OCI-LY7 (cell line): ENCODE data around the gene KCNIP4. TPM values are rescaled to one million over a fixed set of nuclear protein-coding genes. Genes with fewer than 3 reads are reported as not detected.
A peak's percentile ranks its signal among the peaks of the same experiment; 100 is the strongest.

Experiments used
- BruUV-seq: library from RNA; stranded (reverse); fragments of 400-500 nt; replicated peaks from 2 replicates; lab custom pipeline; 2021; lab: Mats Ljungman, UMichigan
- CTCF ChIA-PET: fragments of 300-600 bp; sonication (Branson Sonifier 250); formaldehyde crosslinking; loops from one replicate; lab custom pipeline; 2022; ENCODE audit warnings: antibody characterized with exemption; ENCODE audit not compliant: unreplicated experiment; lab: Charles Lee
- POLR2A ChIA-PET: fragments of 300-600 bp; sonication (Branson Sonifier 250); formaldehyde crosslinking; loops from one replicate; lab custom pipeline; 2022; ENCODE audit warnings: antibody characterized with exemption; lab: Charles Lee
- DNase-seq: peaks from one replicate; pipeline ENCODE4 v3.0.0-alpha.2; 2015; ENCODE audit warnings: low spot score
- H2AFZ ChIP-seq: fragments of 200-600 bp; sonication (generic), shearing (Covaris generic); 2 replicates; pipeline ENCODE4 v1.6.1; 2014; ENCODE audit warnings: mild to moderate bottlenecking, antibody characterized with exemption, low read length, moderate library complexity
- H3K27ac ChIP-seq: fragments of 200-600 bp; sonication (generic); 2 replicates; pipeline ENCODE4 v1.5.1; 2014; ENCODE audit warnings: mixed run types, low read depth, mild to moderate bottlenecking, moderate library complexity, low read length, inconsistent platforms; ENCODE audit not compliant: poor library complexity, severe bottlenecking
- H3K36me3 ChIP-seq: fragments of 200-600 bp; sonication (generic); 2 replicates; pipeline ENCODE4 v1.6.1; 2014; ENCODE audit warnings: mild to moderate bottlenecking, antibody characterized with exemption, low read length, moderate library complexity, mixed read lengths; ENCODE audit not compliant: insufficient read depth
- H3K4me1 ChIP-seq: fragments of 200-600 bp; sonication (generic); 2 replicates; pipeline ENCODE4 v1.5.1; 2014; ENCODE audit warnings: mild to moderate bottlenecking, low read length; ENCODE audit not compliant: insufficient read depth, poor library complexity, severe bottlenecking
- H3K4me2 ChIP-seq: fragments of 200-600 bp; sonication (generic); 2 replicates; pipeline ENCODE4 v1.6.1; 2014; ENCODE audit warnings: mild to moderate bottlenecking, low read length
- H3K4me3 ChIP-seq: fragments of 200-600 bp; sonication (generic); 2 replicates; pipeline ENCODE4 v1.5.1; 2014; ENCODE audit warnings: mild to moderate bottlenecking, low read depth, low read length; ENCODE audit not compliant: poor library complexity, severe bottlenecking
- H3K79me2 ChIP-seq: fragments of 200-600 bp; sonication (generic); 2 replicates; pipeline ENCODE4 v1.6.1; 2016; ENCODE audit warnings: low read depth, mild to moderate bottlenecking, low read length, moderate library complexity, mixed read lengths; ENCODE audit not compliant: insufficient read depth
- H3K9me2 ChIP-seq: fragments of 200-600 bp; sonication (generic); 2 replicates; pipeline ENCODE4 v1.6.1; 2016; ENCODE audit warnings: mild to moderate bottlenecking, low read length, mixed read lengths; ENCODE audit not compliant: insufficient read depth
- H3K9me3 ChIP-seq: fragments of 200-600 bp; sonication (generic); 2 replicates; pipeline ENCODE4 v1.6.1; 2014; ENCODE audit warnings: mild to moderate bottlenecking, mixed run types, low read length, mixed read lengths
- H4K20me1 ChIP-seq: fragments of 200-600 bp; sonication (generic); 2 replicates; pipeline ENCODE4 v1.6.1; 2014; ENCODE audit warnings: mild to moderate bottlenecking, antibody characterized with exemption, low read length, moderate library complexity, mixed read lengths; ENCODE audit not compliant: insufficient read depth
- EZH2phosphoT487 ChIP-seq: fragments of 200-600 bp; sonication (generic); IDR thresholded peaks from 2 replicates; pipeline ENCODE4 v1.6.1; 2018; ENCODE audit warnings: low read depth, borderline replicate concordance, mild to moderate bottlenecking, mixed run types, antibody characterized with exemption, low read length, moderate library complexity, mixed read lengths
- intact Hi-C: fragments of 100-400 bp; cut with micrococcal nuclease; formaldehyde crosslinking; loops from one replicate; pipeline ENCODE4 v1.10.0; 2022; ENCODE audit not compliant: unreplicated experiment
- total RNA-seq, 2 experiments: library from RNA; depleted of rRNA in 1 of 2; stranded (reverse); fragments of >200 nt in 1 of 2; shearing (Covaris generic) in 1 of 2; gene quantifications; 2 replicates each; pipeline ENCODE4 v1.2.3, GENCODE V29; 2014 to 2022
- TF ChIP-seq, protein P1 (sequence below): fragments of 200-600 bp; sonication (generic); conservative IDR thresholded peaks from 2 replicates; pipeline ENCODE4 v1.5.1; 2014; ENCODE audit warnings: mild to moderate bottlenecking, antibody characterized with exemption, low read length, moderate library complexity, mixed read lengths

Gene KCNIP4
- total RNA-seq, 2 experiments from 2014 or later, result not detected

DNA sequence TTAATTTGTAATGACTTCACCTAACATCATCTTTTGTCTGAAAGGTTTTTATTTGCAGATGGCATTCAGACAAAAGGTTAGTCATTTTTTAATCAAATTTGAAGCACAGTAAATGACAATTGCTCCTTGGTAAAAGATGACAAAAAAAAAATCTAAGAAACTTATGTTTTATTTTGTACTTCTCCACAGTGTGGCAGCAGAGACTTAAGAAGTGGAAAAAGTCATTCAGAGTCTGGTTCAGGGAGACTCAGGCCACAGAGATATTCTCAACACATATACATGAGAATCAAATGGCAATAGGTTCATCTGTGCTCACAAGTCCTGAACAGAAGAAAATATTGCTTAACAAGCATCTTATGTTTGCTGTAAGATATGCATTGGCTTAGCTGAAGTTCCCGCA, 436.2 kb downstream of the KCNIP4 start:
- no peaks in the 10 kb centered on the region for H3K36me3 ChIP-seq
- ChIA-PET POLR2A (no interaction called here), CTCF (no interaction called here)
- intact Hi-C loops, result loop anchor here (1.0 kb wide), 1 partner anchor 256 kb away; no protein-coding TSS in a partner anchor
- BruUV-seq, result no TSS peak
- no peak overlapping the region for H3K4me2 ChIP-seq
- H3K9me2 ChIP-seq, result no peaks in the 10 kb centered on the region
- no peaks in the 10 kb centered on the region for H3K4me1 ChIP-seq
- TF ChIP-seq, protein P1, sequence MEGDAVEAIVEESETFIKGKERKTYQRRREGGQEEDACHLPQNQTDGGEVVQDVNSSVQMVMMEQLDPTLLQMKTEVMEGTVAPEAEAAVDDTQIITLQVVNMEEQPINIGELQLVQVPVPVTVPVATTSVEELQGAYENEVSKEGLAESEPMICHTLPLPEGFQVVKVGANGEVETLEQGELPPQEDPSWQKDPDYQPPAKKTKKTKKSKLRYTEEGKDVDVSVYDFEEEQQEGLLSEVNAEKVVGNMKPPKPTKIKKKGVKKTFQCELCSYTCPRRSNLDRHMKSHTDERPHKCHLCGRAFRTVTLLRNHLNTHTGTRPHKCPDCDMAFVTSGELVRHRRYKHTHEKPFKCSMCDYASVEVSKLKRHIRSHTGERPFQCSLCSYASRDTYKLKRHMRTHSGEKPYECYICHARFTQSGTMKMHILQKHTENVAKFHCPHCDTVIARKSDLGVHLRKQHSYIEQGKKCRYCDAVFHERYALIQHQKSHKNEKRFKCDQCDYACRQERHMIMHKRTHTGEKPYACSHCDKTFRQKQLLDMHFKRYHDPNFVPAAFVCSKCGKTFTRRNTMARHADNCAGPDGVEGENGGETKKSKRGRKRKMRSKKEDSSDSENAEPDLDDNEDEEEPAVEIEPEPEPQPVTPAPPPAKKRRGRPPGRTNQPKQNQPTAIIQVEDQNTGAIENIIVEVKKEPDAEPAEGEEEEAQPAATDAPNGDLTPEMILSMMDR, result peak; percentile 72
- no peak for TF ChIP-seq EZH2phosphoT487
- DNase-seq, result peak; percentile 16
- no peaks in the 10 kb centered on the region for H3K79me2 ChIP-seq
- no peaks in the 10 kb centered on the region for H3K9me3 ChIP-seq
- H2AFZ ChIP-seq, result no peak overlapping the region
- H3K4me3 ChIP-seq, result no peak overlapping the region
- H3K27ac ChIP-seq, result no peak overlapping the region
- no peaks in the 10 kb centered on the region for H4K20me1 ChIP-seq

DNA sequence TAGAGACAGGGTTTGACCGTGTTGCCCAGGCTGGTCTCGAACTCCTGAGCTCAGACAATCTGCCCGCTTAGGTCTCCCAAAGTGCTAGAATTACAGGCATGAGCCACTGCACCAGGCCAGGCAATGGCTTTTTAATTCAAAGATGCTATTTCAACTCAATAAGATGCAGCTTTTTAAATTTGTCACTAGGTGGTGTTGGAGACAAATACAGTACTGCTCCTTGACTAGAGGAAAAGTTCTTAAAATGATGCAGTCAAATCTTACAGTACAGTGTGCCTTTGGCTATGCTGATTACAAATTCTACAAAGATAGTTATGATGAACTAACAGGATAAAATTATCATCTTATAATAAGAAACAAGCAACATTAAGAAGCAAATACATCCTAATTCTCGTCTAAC, 441.1 kb downstream of the KCNIP4 start:
- H3K27ac ChIP-seq, result no peak overlapping the region
- no peak overlapping the region for H2AFZ ChIP-seq
- ChIA-PET POLR2A (interaction anchor here (1.0 to 1.5 kb wide), 2 partner anchors 20 to 143 kb away, joined by 3 to 5 read pairs; no protein-coding TSS in a partner anchor), CTCF (no interaction called here)
- no peak overlapping the region for H3K4me3 ChIP-seq
- TF ChIP-seq, protein P1, result peak; percentile 56
- no peak for TF ChIP-seq EZH2phosphoT487
- H3K4me2 ChIP-seq, result no peak overlapping the region
- no TSS peak for BruUV-seq
- no peaks in the 10 kb centered on the region for H4K20me1 ChIP-seq
- H3K79me2 ChIP-seq, result no peaks in the 10 kb centered on the region
- H3K9me2 ChIP-seq, result no peaks in the 10 kb centered on the region
- peak; percentile 1 for DNase-seq
- H3K36me3 ChIP-seq, result no peaks in the 10 kb centered on the region
- intact Hi-C loops, result no loop called here
- no peaks in the 10 kb centered on the region for H3K9me3 ChIP-seq
- H3K4me1 ChIP-seq, result no peaks in the 10 kb centered on the region

DNA sequence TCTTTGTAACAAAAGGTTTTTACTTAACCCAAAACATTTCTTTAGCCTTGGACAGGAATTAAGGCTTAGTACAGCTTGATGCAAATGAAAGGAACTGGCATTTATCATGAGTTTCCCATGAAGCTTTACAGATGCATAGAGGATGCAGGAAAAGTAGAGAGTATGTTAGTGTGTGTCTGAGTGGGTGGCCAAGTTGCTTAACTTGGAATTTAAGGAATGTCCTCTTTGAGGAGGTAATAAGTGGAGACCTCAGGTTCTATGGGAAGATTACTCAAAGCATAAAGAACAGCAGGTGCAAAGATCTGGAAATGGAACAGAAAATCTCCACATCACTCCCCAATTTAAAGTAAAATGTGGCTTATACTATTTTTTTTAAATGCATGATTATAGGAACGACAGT, 457.9 kb downstream of the KCNIP4 start:
- no peak overlapping the region for H2AFZ ChIP-seq
- H3K36me3 ChIP-seq, result no peaks in the 10 kb centered on the region
- no peaks in the 10 kb centered on the region for H3K4me1 ChIP-seq
- no peaks in the 10 kb centered on the region for H3K9me3 ChIP-seq
- CTCF ChIA-PET, result no interaction called here
- H4K20me1 ChIP-seq, result no peaks in the 10 kb centered on the region
- TF ChIP-seq EZH2phosphoT487, result no peak
- TF ChIP-seq, protein P1, result no peak
- no peak for DNase-seq
- intact Hi-C loops, result no loop called here
- no TSS peak for BruUV-seq
- no peak overlapping the region for H3K4me3 ChIP-seq
- no peak overlapping the region for H3K27ac ChIP-seq
- no peak overlapping the region for H3K4me2 ChIP-seq
- H3K9me2 ChIP-seq, result no peaks in the 10 kb centered on the region
- POLR2A ChIA-PET, result no interaction called here
- no peaks in the 10 kb centered on the region for H3K79me2 ChIP-seq
